CD4-positive, alpha-beta T cell treated with Interleukin-4 for 1 hour (primary cell): Measurements from ENCODE around the gene SORCS2.

Experiments used
- DNase-seq, 2 donors: peaks; one replicate each; pipeline ENCODE4 v3.0.0-alpha.2; 2020 to 2022

Gene SORCS2

GRCh38 chr4:7761312-7761711, 569.0 kb downstream of the SORCS2 start:
- no peak for DNase-seq

- peak; percentile 40 to 52 for DNase-seq
These were observed 569.4 kb downstream of the SORCS2 start for GRCh38 chr4:7761720-7762119.

GRCh38 chr4:7762376-7763030, 570.2 kb downstream of the SORCS2 start:
- DNase-seq, result no peak

- no peak for DNase-seq
These were observed 570.8 kb downstream of the SORCS2 start for GRCh38 chr4:7763106-7763505.

- no peak for DNase-seq
These were observed 571.5 kb downstream of the SORCS2 start for GRCh38 chr4:7763788-7764187.

GRCh38 chr4:7764466-7764865, 572.1 kb downstream of the SORCS2 start:
- DNase-seq, result no peak

GRCh38 chr4:7765666-7766065, 573.3 kb downstream of the SORCS2 start:
- no peak for DNase-seq

GRCh38 chr4:7766086-7766485, 573.7 kb downstream of the SORCS2 start:
- no peak for DNase-seq

GRCh38 chr4:7766661-7767345, 574.5 kb downstream of the SORCS2 start:
- no peak for DNase-seq

GRCh38 chr4:7767526-7767925, 575.2 kb downstream of the SORCS2 start:
- DNase-seq, result no peak

- DNase-seq, result no peak
These were observed 575.6 kb downstream of the SORCS2 start for GRCh38 chr4:7767966-7768365.

- DNase-seq, result no peak
These were observed 576.4 kb downstream of the SORCS2 start for GRCh38 chr4:7768736-7769135.

GRCh38 chr4:7769396-7770223, 577.3 kb downstream of the SORCS2 start:
- DNase-seq, result no peak

- DNase-seq, result no peak
These were observed 578.1 kb downstream of the SORCS2 start for GRCh38 chr4:7770224-7771050.

- DNase-seq, result peak in 1 of 2 donors; percentile 43
These were observed 578.7 kb downstream of the SORCS2 start for GRCh38 chr4:7771056-7771455.

GRCh38 chr4:7771541-7772507, 579.5 kb downstream of the SORCS2 start:
- no peak for DNase-seq

GRCh38 chr4:7772711-7773385, 580.5 kb downstream of the SORCS2 start:
- DNase-seq, result no peak

GRCh38 chr4:7773401-7774180, 581.3 kb downstream of the SORCS2 start:
- no peak for DNase-seq

- no peak for DNase-seq
These were observed 582.3 kb downstream of the SORCS2 start for GRCh38 chr4:7774301-7775294.
